IMR-90 (cell line): ENCODE results near the gene KCNQ1. TPM values are rescaled to one million over a fixed set of nuclear protein-coding genes. Genes with fewer than 3 reads are reported as not detected.

Source experiments
- ATAC-seq: fragments of 200-7000 bp; cut with Tn5 transposase; 2 replicates; pipeline ENCODE4 v1.9.1; 2020; ENCODE audit warnings: low read depth, mild to moderate bottlenecking, moderate library complexity
- BruUV-seq: library from RNA; stranded (reverse); fragments of 400-500 nt; replicated peaks from 2 replicates; lab custom pipeline; 2021; lab: Mats Ljungman, UMichigan
- CTCF ChIA-PET: fragments of 300-600 bp; formaldehyde crosslinking; extraction: SDS; loops from one replicate; lab custom pipeline; 2021; ENCODE audit warnings: antibody characterized with exemption; lab: Yijun Ruan, JAX
- POLR2A ChIA-PET: fragments of 300-600 bp; sonication (Branson Sonifier 250); formaldehyde crosslinking; loops from one replicate; lab custom pipeline; 2022; ENCODE audit warnings: antibody characterized with exemption; ENCODE audit not compliant: unreplicated experiment; lab: Charles Lee
- DNase-seq: peaks from one replicate; pipeline ENCODE4 v3.0.0; 2013
- H2AFZ ChIP-seq: replicated peaks from 2 replicates; pipeline ENCODE3; 2013; ENCODE audit warnings: low read length, mild to moderate bottlenecking; ENCODE audit not compliant: poor library complexity
- H2AK5ac ChIP-seq: 2 replicates; pipeline ENCODE4 v1.6.1; 2013; ENCODE audit warnings: low read depth, low read length, inconsistent platforms
- H2AK9ac ChIP-seq: replicated peaks from 2 replicates; pipeline ENCODE3; 2013; ENCODE audit warnings: mild to moderate bottlenecking, low read depth, low read length, moderate library complexity; ENCODE audit not compliant: poor library complexity
- H2BK120ac ChIP-seq: 2 replicates; pipeline ENCODE4 v1.6.1; 2013; ENCODE audit warnings: low read depth, low read length, inconsistent platforms
- H2BK15ac ChIP-seq: 3 replicates; pipeline ENCODE4 v1.6.1; 2013; ENCODE audit warnings: low read depth, low read length, inconsistent platforms
- H2BK20ac ChIP-seq: 2 replicates; pipeline ENCODE4 v1.6.1; 2013; ENCODE audit warnings: low read depth, mild to moderate bottlenecking, inconsistent platforms, low read length, moderate library complexity
- H2BK5ac ChIP-seq: 2 replicates; pipeline ENCODE4 v1.6.1; 2013; ENCODE audit warnings: mild to moderate bottlenecking, low read depth, low read length, inconsistent platforms; ENCODE audit not compliant: poor library complexity, severe bottlenecking
- H3K14ac ChIP-seq: replicated peaks from 2 replicates; pipeline ENCODE4 v1.6.1; 2013; ENCODE audit warnings: low read depth, low read length, inconsistent platforms
- H3K18ac ChIP-seq: 2 replicates; pipeline ENCODE4 v1.6.1; 2013; ENCODE audit warnings: low read depth, low read length, control low read depth
- H3K23ac ChIP-seq: 2 replicates; pipeline ENCODE4 v1.6.1; 2013; ENCODE audit warnings: low read depth, low read length, inconsistent platforms
- H3K27ac ChIP-seq: 2 replicates; pipeline ENCODE4 v1.5.1; 2013; ENCODE audit warnings: mild to moderate bottlenecking, control low read depth, low read length; ENCODE audit not compliant: insufficient read depth
- H3K27me3 ChIP-seq: 2 replicates; pipeline ENCODE4 v1.6.1; 2013; ENCODE audit warnings: low read length; ENCODE audit not compliant: control insufficient read depth, insufficient read depth
- H3K36me3 ChIP-seq: 2 replicates; pipeline ENCODE4 v1.6.1; 2013; ENCODE audit warnings: low read length, mixed read lengths; ENCODE audit not compliant: control insufficient read depth, insufficient read depth
- H3K4ac ChIP-seq: 2 replicates; pipeline ENCODE4 v1.6.1; 2013; ENCODE audit warnings: low read depth, low read length, inconsistent platforms
- H3K4me1 ChIP-seq: 2 replicates; pipeline ENCODE4 v1.6.1; 2013; ENCODE audit warnings: low read length, mixed read lengths; ENCODE audit not compliant: control insufficient read depth, insufficient read depth
- H3K4me2 ChIP-seq: 2 replicates; pipeline ENCODE4 v1.6.1; 2013; ENCODE audit warnings: low read depth, mild to moderate bottlenecking, control low read depth, low read length, moderate library complexity
- H3K4me3 ChIP-seq: 2 replicates; pipeline ENCODE4 v1.5.1; 2013; ENCODE audit warnings: low read depth, mild to moderate bottlenecking, control low read depth, low read length, moderate library complexity; ENCODE audit not compliant: insufficient read depth
- H3K56ac ChIP-seq: 2 replicates; pipeline ENCODE4 v1.6.1; 2013; ENCODE audit warnings: low read length, inconsistent platforms; ENCODE audit not compliant: insufficient read depth; ENCODE audit errors: extremely low read depth
- H3K79me1 ChIP-seq, 2 experiments: 2 replicates each; pipeline ENCODE4 v1.6.1; 2013; ENCODE audit warnings: low read length in 2 of 2, inconsistent platforms in 1 of 2, low read depth in 1 of 2
- H3K9ac ChIP-seq: 2 replicates; pipeline ENCODE4 v1.6.1; 2013; ENCODE audit warnings: low read depth, low read length, control low read depth
- H3K9me1 ChIP-seq: 2 replicates; pipeline ENCODE4 v1.6.1; 2013; ENCODE audit warnings: low read length, inconsistent platforms; ENCODE audit not compliant: insufficient read depth
- H3K9me3 ChIP-seq: 2 replicates; pipeline ENCODE4 v1.6.1; 2013; ENCODE audit warnings: low read length; ENCODE audit not compliant: control insufficient read depth, insufficient read depth
- H4K20me1 ChIP-seq: 2 replicates; pipeline ENCODE4 v1.6.1; 2013; ENCODE audit warnings: low read length, inconsistent platforms; ENCODE audit not compliant: insufficient read depth
- H4K5ac ChIP-seq: 2 replicates; pipeline ENCODE4 v1.6.1; 2013; ENCODE audit warnings: mild to moderate bottlenecking, low read depth, low read length, control low read depth
- H4K8ac ChIP-seq, 2 experiments: 2 replicates each; pipeline ENCODE4 v1.6.1; 2013; ENCODE audit warnings: low read depth in 2 of 2, low read length in 2 of 2, control low read depth in 1 of 2, inconsistent platforms in 1 of 2
- H4K91ac ChIP-seq: 2 replicates; pipeline ENCODE4 v1.6.1; 2013; ENCODE audit warnings: low read depth, low read length, inconsistent platforms; ENCODE audit not compliant: insufficient read depth
- BHLHE40 ChIP-seq: fragments of 150-350 bp; IDR thresholded peaks from 2 replicates; pipeline ENCODE4 v1.6.1; 2016; ENCODE audit warnings: mild to moderate bottlenecking, low read depth, low read length
- MAZ ChIP-seq: IDR thresholded peaks from 2 replicates; pipeline ENCODE4 v1.6.1; 2012; ENCODE audit warnings: low read depth, mild to moderate bottlenecking, low read length, improper control_type of control experiment, moderate library complexity, borderline replicate concordance
- MXI1 ChIP-seq: IDR thresholded peaks from 2 replicates; pipeline ENCODE4 v1.6.1; 2012; ENCODE audit warnings: low read depth, mild to moderate bottlenecking, low read length, moderate library complexity, borderline replicate concordance
- NFE2L2 ChIP-seq: fragments of 150-350 bp; IDR thresholded peaks from 2 replicates; pipeline ENCODE4 v1.6.1; 2016; ENCODE audit warnings: low read depth, mild to moderate bottlenecking, low read length
- RCOR1 ChIP-seq: IDR thresholded peaks from 2 replicates; pipeline ENCODE4 v1.6.1; 2012; ENCODE audit warnings: mild to moderate bottlenecking, low read length, improper control_type of control experiment; ENCODE audit not compliant: insufficient replicate concordance
- RFX5 ChIP-seq: IDR thresholded peaks from 2 replicates; pipeline ENCODE4 v1.8.0; 2012; ENCODE audit warnings: low read depth, mild to moderate bottlenecking, low read length, moderate library complexity
- WGBS, 2 experiments: methylation state at CpG; one replicate each; pipeline versions ENCODE4 v1.1.5 to v1.1.7; 2013; ENCODE audit warnings: missing lambda C conversion rate in 2 of 2; ENCODE audit not compliant: insufficient read length in 1 of 2; ENCODE audit errors: extremely low coverage in 2 of 2; 5-methylcytosine and 5-hydroxymethylcytosine counted together
- dilution Hi-C: fragments of 300-500 bp; cut with HindIII; formaldehyde crosslinking; loops from one replicate; pipeline ENCODE4 v1.14.3; 2018; ENCODE audit warnings: low sequenced_read_pairs; ENCODE audit not compliant: unreplicated experiment
- in situ Hi-C: fragments of 300-500 bp; cut with MboI; formaldehyde crosslinking; loops from 3 replicates; pipeline ENCODE4 v1.14.3; 2019; ENCODE audit warnings: low sequenced_read_pairs, inconsistent platforms, mixed read lengths
- intact Hi-C: fragments of 100-400 bp; cut with micrococcal nuclease; formaldehyde crosslinking; loops from 2 replicates; pipeline ENCODE4 v1.10.0; 2022
- polyA plus RNA-seq, 3 experiments: library from polyadenylated mRNA; depleted of rRNA; stranded (reverse); fragments of >200 nt; gene quantifications; 2 replicates each; pipeline ENCODE4 v1.2.3, GENCODE V29; 2012; ENCODE audit warnings: low replicate concordance in 1 of 3
- total RNA-seq: library from RNA; depleted of rRNA; stranded (reverse); fragments of >200 nt; gene quantifications from 2 replicates; pipeline ENCODE4 v1.2.3, GENCODE V29; 2012
- TF ChIP-seq, protein P1 (sequence below): conservative IDR thresholded peaks from 2 replicates; pipeline ENCODE4 v1.5.1; 2012; ENCODE audit warnings: mild to moderate bottlenecking, low read depth, low read length, improper control_type of control experiment
- TF ChIP-seq, protein P2 (sequence below): fragments of 150-350 bp; IDR thresholded peaks from 2 replicates; pipeline ENCODE4 v1.6.1; 2017; ENCODE audit warnings: mild to moderate bottlenecking, antibody characterized with exemption, low read length, low read depth

KCNQ1 gene
- total and polyA plus RNA-seq, 2 of the 4 experiments (the other 2 are of a cell fraction), result 0.07 TPM; not detected in 1

DNA sequence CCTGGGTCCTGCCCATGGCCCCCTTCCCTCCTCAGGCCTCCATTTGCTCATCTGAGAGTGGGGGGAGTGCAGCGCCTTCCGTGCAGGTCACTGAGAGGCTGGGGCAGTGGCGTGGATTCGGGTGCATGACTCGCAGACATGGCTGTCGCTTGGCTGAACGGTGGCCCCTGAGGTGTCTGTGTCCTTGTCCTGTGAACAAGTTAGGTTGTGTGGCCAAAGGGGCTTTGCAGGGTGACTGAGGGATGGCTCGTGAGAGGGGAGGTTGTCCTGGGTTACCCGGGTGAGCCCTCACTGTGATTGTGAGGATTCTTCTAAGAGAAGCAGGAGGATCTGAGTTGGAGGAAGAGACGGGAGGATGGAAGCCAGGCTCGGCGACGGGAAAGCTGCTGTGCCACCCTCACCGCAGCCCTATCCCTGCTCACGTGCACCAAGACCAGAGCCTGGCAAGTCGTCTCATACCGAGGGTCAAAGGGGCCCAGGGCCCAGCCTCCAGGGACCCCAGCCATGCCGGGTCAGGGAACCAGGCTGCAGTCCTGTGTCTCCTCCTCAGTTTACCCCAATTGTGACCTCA, 79.1 kb downstream of the KCNQ1 start:
- CTCF ChIA-PET, result no interaction called here

More for the DNA sequence above, 79.1 kb downstream of the KCNQ1 start:
- Histone ChIP-seq H3K9ac (no peak overlapping the region), H4K91ac (no peak overlapping the region), H3K9me1 (no peaks in the 10 kb centered on the region), H3K27ac (no peak overlapping the region), H2BK120ac (no peak overlapping the region), H3K4me2 (no peak overlapping the region), H3K4me3 (no peak overlapping the region), H3K18ac (no peak overlapping the region), H2AK9ac (peak overlapping the region; percentile 24), H2BK20ac (no peak overlapping the region), H3K79me1 (no peaks in the 10 kb centered on the region), H3K23ac (no peak overlapping the region), H3K36me3 (no peaks in the 10 kb centered on the region), H4K5ac (no peak overlapping the region), H4K20me1 (no peaks in the 10 kb centered on the region), H3K4ac (no peak overlapping the region), H3K9me3 (no peaks in the 10 kb centered on the region), H3K14ac (no peak overlapping the region), H4K8ac (no peak overlapping the region), H3K27me3 (peaks cover 48% of the 10 kb centered on the region), H2BK15ac (no peak overlapping the region), H3K4me1 (no peaks in the 10 kb centered on the region), H2AK5ac (no peak overlapping the region), H2BK5ac (no peak overlapping the region), H3K56ac (no peak overlapping the region), H2AFZ (no peak overlapping the region)
- no TSS peak for BruUV-seq
- TF ChIP-seq, protein P1, sequence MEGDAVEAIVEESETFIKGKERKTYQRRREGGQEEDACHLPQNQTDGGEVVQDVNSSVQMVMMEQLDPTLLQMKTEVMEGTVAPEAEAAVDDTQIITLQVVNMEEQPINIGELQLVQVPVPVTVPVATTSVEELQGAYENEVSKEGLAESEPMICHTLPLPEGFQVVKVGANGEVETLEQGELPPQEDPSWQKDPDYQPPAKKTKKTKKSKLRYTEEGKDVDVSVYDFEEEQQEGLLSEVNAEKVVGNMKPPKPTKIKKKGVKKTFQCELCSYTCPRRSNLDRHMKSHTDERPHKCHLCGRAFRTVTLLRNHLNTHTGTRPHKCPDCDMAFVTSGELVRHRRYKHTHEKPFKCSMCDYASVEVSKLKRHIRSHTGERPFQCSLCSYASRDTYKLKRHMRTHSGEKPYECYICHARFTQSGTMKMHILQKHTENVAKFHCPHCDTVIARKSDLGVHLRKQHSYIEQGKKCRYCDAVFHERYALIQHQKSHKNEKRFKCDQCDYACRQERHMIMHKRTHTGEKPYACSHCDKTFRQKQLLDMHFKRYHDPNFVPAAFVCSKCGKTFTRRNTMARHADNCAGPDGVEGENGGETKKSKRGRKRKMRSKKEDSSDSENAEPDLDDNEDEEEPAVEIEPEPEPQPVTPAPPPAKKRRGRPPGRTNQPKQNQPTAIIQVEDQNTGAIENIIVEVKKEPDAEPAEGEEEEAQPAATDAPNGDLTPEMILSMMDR, result no peak
- TF ChIP-seq NFE2L2 (no peak), BHLHE40 (no peak), RCOR1 (no peak), MXI1 (no peak), MAZ (no peak), RFX5 (no peak)
- TF ChIP-seq, protein P2, sequence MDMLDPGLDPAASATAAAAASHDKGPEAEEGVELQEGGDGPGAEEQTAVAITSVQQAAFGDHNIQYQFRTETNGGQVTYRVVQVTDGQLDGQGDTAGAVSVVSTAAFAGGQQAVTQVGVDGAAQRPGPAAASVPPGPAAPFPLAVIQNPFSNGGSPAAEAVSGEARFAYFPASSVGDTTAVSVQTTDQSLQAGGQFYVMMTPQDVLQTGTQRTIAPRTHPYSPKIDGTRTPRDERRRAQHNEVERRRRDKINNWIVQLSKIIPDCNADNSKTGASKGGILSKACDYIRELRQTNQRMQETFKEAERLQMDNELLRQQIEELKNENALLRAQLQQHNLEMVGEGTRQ, result no peak
- in situ Hi-C loops (no loop called here), dilution Hi-C loops (no loop called here), intact Hi-C loops (no loop called here)
- POLR2A ChIA-PET, result no interaction called here
- DNase-seq, result no peak
- 82% methylated on average over 7 of the region's 18 CpGs; no CpG with 5 or more reads in 1 of the 2 experiments for WGBS, 2 experiments
- no peak for ATAC-seq
